ENCODE results near the gene MERTK.
"Not testable (repeated sequence)": the region's sequence is repeated elsewhere in the genome, so short reads cannot be mapped to it uniquely, and the experiment has no call there.

MERTK gene

GRCh38 chr2:112035786-112036185 is 137.4 kb downstream of the MERTK start:
- WGBS, 2 experiments: 91% methylated on average over 1 of the region's 1 CpG; no CpG with 5 or more reads in 1 of the 2 experiments

GRCh38 chr2:112039556-112039955 is 141.1 kb downstream of the MERTK start:
- not testable (repeated sequence) for H3K4me3 ChIP-seq (ENCODE audit: insufficient read depth, low read depth, low read length); H3K27me3 ChIP-seq (ENCODE audit: control insufficient read depth, insufficient read depth, low read length, poor library complexity, severe bottlenecking); H3K9me3 ChIP-seq (ENCODE audit: control insufficient read depth, low read length); H3K27ac ChIP-seq (ENCODE audit: insufficient read depth, low read depth, low read length, poor library complexity, severe bottlenecking); H3K36me3 ChIP-seq (ENCODE audit: control insufficient read depth, insufficient read depth, low read length); H3K4me1 ChIP-seq (ENCODE audit: control insufficient read depth, insufficient read depth, low read length)
- WGBS, 2 experiments: 86 to 89% methylated on average over 12 of the region's 12 CpGs

More at GRCh38 chr2:112035786-112036185, 137.4 kb downstream of the MERTK start:
- Histone ChIP-seq H3K36me3 (ENCODE audit: control insufficient read depth, insufficient read depth, low read length) (no peaks in the 10 kb centered on the region), H3K27ac (ENCODE audit: insufficient read depth, low read depth, low read length, poor library complexity, severe bottlenecking) (no peak overlapping the region), H3K9me3 (ENCODE audit: control insufficient read depth, low read length) (no peaks in the 10 kb centered on the region), H3K4me3 (ENCODE audit: insufficient read depth, low read depth, low read length) (no peak overlapping the region), H3K27me3 (ENCODE audit: control insufficient read depth, insufficient read depth, low read length, poor library complexity, severe bottlenecking) (no peaks in the 10 kb centered on the region), H3K4me1 (ENCODE audit: control insufficient read depth, insufficient read depth, low read length) (no peaks in the 10 kb centered on the region)

GRCh38 chr2:112040066-112040465 is 141.7 kb downstream of the MERTK start:
- H3K9me3 ChIP-seq (ENCODE audit: control insufficient read depth, low read length): not testable (repeated sequence)

DNA sequence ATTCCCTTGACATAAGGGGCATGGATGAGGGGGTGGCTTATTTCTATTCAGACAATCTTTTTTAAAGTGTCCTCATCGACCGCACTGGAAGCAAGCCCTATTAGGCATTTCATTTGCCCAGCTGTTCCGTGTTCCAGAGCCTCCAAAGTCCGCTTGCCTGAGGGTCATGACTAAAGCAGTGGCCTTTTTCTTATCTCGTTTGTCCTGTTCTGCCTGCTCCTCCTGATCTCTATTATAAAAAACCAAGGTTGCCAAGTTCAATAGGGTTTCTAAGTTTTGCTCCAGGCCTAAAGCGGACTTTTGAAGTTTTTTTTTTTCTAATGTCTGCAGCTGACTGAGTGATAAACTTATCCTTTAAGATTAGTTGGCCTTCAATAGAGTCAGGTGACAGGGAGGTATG is 143.1 kb downstream of the MERTK start:
- 90 to 95% methylated on average over 5 to 6 of the region's 6 CpGs for WGBS, 2 experiments
- not testable (repeated sequence) for H3K27ac ChIP-seq (ENCODE audit: insufficient read depth, low read depth, low read length, poor library complexity, severe bottlenecking); H3K27me3 ChIP-seq (ENCODE audit: control insufficient read depth, insufficient read depth, low read length, poor library complexity, severe bottlenecking); H3K36me3 ChIP-seq (ENCODE audit: control insufficient read depth, insufficient read depth, low read length); H3K4me1 ChIP-seq (ENCODE audit: control insufficient read depth, insufficient read depth, low read length); H3K4me3 ChIP-seq (ENCODE audit: insufficient read depth, low read depth, low read length); H3K9me3 ChIP-seq (ENCODE audit: control insufficient read depth, low read length)

More at GRCh38 chr2:112040066-112040465, 141.7 kb downstream of the MERTK start:
- H3K4me3 ChIP-seq (ENCODE audit: insufficient read depth, low read depth, low read length); H3K4me1 ChIP-seq (ENCODE audit: control insufficient read depth, insufficient read depth, low read length); H3K27me3 ChIP-seq (ENCODE audit: control insufficient read depth, insufficient read depth, low read length, poor library complexity, severe bottlenecking); H3K36me3 ChIP-seq (ENCODE audit: control insufficient read depth, insufficient read depth, low read length); H3K27ac ChIP-seq (ENCODE audit: insufficient read depth, low read depth, low read length, poor library complexity, severe bottlenecking): not testable (repeated sequence)
- 59 to 84% methylated on average over 2 of the region's 2 CpGs for WGBS, 2 experiments

- no peak overlapping the region for H3K4me3 ChIP-seq (ENCODE audit: insufficient read depth, low read depth, low read length)
- no peak overlapping the region for H3K27ac ChIP-seq (ENCODE audit: insufficient read depth, low read depth, low read length, poor library complexity, severe bottlenecking)
These were observed 147.1 kb downstream of the MERTK start for GRCh38 chr2:112045446-112046014.

GRCh38 chr2:112046231-112046630 is 147.8 kb downstream of the MERTK start:
- Histone ChIP-seq H3K4me1 (ENCODE audit: control insufficient read depth, insufficient read depth, low read length) (no peaks in the 10 kb centered on the region), H3K4me3 (ENCODE audit: insufficient read depth, low read depth, low read length) (no peak overlapping the region), H3K27ac (ENCODE audit: insufficient read depth, low read depth, low read length, poor library complexity, severe bottlenecking) (no peak overlapping the region), H3K9me3 (ENCODE audit: control insufficient read depth, low read length) (no peaks in the 10 kb centered on the region), H3K36me3 (ENCODE audit: control insufficient read depth, insufficient read depth, low read length) (no peaks in the 10 kb centered on the region), H3K27me3 (ENCODE audit: control insufficient read depth, insufficient read depth, low read length, poor library complexity, severe bottlenecking) (no peaks in the 10 kb centered on the region)

More at GRCh38 chr2:112045446-112046014, 147.1 kb downstream of the MERTK start:
- Histone ChIP-seq H3K27me3 (ENCODE audit: control insufficient read depth, insufficient read depth, low read length, poor library complexity, severe bottlenecking) (no peaks in the 10 kb centered on the region), H3K4me1 (ENCODE audit: control insufficient read depth, insufficient read depth, low read length) (no peaks in the 10 kb centered on the region), H3K36me3 (ENCODE audit: control insufficient read depth, insufficient read depth, low read length) (no peaks in the 10 kb centered on the region), H3K9me3 (ENCODE audit: control insufficient read depth, low read length) (no peaks in the 10 kb centered on the region)

DNA sequence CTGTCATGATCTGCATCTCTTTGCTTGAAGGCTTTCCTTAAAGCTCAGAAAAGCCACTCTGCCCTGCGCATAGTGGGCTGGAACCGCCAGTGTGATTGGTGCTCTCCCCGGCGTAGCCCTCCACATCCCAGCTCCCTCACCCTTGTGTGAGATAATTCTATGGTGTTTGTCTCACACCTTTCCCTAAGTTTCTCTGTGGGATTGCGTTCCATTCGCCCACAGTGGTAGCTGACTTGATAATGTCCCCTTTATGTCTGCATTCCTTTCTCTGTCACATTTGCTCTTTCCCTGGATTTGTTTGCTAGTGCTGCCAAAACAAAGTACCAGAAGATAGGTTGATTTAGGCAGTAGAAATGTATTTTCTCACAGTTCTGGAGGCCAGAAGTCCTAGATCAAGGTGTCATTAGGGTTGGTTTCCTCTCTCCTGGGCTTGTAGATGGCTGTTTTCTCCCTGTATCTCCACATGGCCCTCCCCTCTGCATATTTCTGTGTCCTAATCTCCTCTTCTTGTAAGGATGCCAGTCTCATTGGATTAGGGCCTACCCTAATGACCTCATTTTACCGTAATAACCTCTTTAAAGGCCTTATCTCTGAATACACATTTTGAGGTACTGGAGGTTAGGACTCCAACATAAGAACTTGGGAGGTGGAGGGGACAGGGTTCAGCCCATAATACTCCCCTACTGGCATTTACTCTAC is 149.3 kb downstream of the MERTK start:
- no peak overlapping the region for H3K4me3 ChIP-seq (ENCODE audit: insufficient read depth, low read depth, low read length)
- H3K4me1 ChIP-seq (ENCODE audit: control insufficient read depth, insufficient read depth, low read length): no peaks in the 10 kb centered on the region
- H3K27ac ChIP-seq (ENCODE audit: insufficient read depth, low read depth, low read length, poor library complexity, severe bottlenecking): no peak overlapping the region
- H3K27me3 ChIP-seq (ENCODE audit: control insufficient read depth, insufficient read depth, low read length, poor library complexity, severe bottlenecking): no peaks in the 10 kb centered on the region
- no peaks in the 10 kb centered on the region for H3K36me3 ChIP-seq (ENCODE audit: control insufficient read depth, insufficient read depth, low read length)
- no peaks in the 10 kb centered on the region for H3K9me3 ChIP-seq (ENCODE audit: control insufficient read depth, low read length)
- WGBS, 2 experiments: 69 to 83% methylated on average over 7 of the region's 7 CpGs

- H3K27me3 ChIP-seq (ENCODE audit: control insufficient read depth, insufficient read depth, low read length, poor library complexity, severe bottlenecking): no peaks in the 10 kb centered on the region
- WGBS, 2 experiments: 52 to 56% methylated on average over 4 of the region's 4 CpGs
- H3K4me1 ChIP-seq (ENCODE audit: control insufficient read depth, insufficient read depth, low read length): no peaks in the 10 kb centered on the region
- no peaks in the 10 kb centered on the region for H3K9me3 ChIP-seq (ENCODE audit: control insufficient read depth, low read length)
- no peak overlapping the region for H3K4me3 ChIP-seq (ENCODE audit: insufficient read depth, low read depth, low read length)
- H3K36me3 ChIP-seq (ENCODE audit: control insufficient read depth, insufficient read depth, low read length): no peaks in the 10 kb centered on the region
- H3K27ac ChIP-seq (ENCODE audit: insufficient read depth, low read depth, low read length, poor library complexity, severe bottlenecking): no peak overlapping the region
These were observed 149.8 kb downstream of the MERTK start for GRCh38 chr2:112048236-112048592.

DNA sequence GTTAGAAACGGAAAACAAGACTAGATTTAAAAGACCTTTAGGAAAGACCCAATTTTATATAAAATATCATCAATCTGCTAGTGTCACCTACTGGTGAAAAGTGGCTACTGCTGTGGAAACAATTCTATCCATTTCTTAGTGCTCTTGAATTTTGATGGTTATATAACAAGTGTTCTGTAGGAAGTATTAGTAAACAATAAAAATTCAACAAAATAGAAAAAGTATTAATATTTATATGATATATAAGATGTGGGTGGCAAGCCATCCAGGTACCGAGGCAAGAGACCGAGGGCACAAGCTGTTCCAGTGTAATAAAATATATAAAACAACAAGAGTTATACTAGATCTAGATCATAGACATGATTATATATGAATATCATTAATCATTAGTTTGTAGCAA is 150.5 kb downstream of the MERTK start:
- WGBS, 2 experiments: 0% methylated on average over 1 of the region's 3 CpGs; no CpG with 5 or more reads in 1 of the 2 experiments
- no peak overlapping the region for H3K4me3 ChIP-seq (ENCODE audit: insufficient read depth, low read depth, low read length)
- H3K36me3 ChIP-seq (ENCODE audit: control insufficient read depth, insufficient read depth, low read length): no peaks in the 10 kb centered on the region
- H3K27me3 ChIP-seq (ENCODE audit: control insufficient read depth, insufficient read depth, low read length, poor library complexity, severe bottlenecking): peaks cover 4% of the 10 kb centered on the region
- H3K4me1 ChIP-seq (ENCODE audit: control insufficient read depth, insufficient read depth, low read length): no peaks in the 10 kb centered on the region
- H3K9me3 ChIP-seq (ENCODE audit: control insufficient read depth, low read length): no peaks in the 10 kb centered on the region
- no peak overlapping the region for H3K27ac ChIP-seq (ENCODE audit: insufficient read depth, low read depth, low read length, poor library complexity, severe bottlenecking)

DNA sequence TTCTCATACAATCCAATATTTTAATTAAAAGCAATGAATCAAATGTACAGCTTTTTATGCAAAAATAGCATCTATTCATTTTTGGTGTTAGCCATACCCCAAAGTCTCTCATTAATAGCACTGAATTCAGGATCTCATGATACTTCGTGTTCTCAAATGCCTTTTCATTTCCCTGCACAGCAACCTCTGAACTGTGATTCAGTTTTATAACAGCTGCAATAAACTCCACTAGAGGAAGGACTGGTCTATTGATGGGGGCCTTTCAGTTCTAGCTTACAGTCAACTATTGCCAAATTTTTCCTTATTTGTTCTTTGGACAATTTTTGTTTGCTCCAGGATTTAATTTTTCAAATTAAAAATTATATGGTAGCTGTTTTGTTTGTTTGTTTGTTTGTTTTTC is 151.9 kb downstream of the MERTK start:
- Histone ChIP-seq H3K4me3 (ENCODE audit: insufficient read depth, low read depth, low read length) (no peak overlapping the region), H3K27ac (ENCODE audit: insufficient read depth, low read depth, low read length, poor library complexity, severe bottlenecking) (no peak overlapping the region), H3K27me3 (ENCODE audit: control insufficient read depth, insufficient read depth, low read length, poor library complexity, severe bottlenecking) (peaks cover 4% of the 10 kb centered on the region), H3K4me1 (ENCODE audit: control insufficient read depth, insufficient read depth, low read length) (no peaks in the 10 kb centered on the region), H3K36me3 (ENCODE audit: control insufficient read depth, insufficient read depth, low read length) (no peaks in the 10 kb centered on the region), H3K9me3 (ENCODE audit: control insufficient read depth, low read length) (no peaks in the 10 kb centered on the region)
- WGBS, 2 experiments: 93 to 100% methylated on average over 1 of the region's 1 CpG

Data from ectodermal cell (in vitro differentiated cells).